Naive thymus-derived CD4-positive, alpha-beta T cell (primary cell): ENCODE results near the gene PRSS36. TPM values are rescaled to one million over a fixed set of nuclear protein-coding genes. Genes with fewer than 3 reads are reported as not detected.

Experiments used
- ATAC-seq: fragments of 150-1000 bp; cut with Tn5 transposase; 2 replicates; pipeline ENCODE4 v1.10.0; 2021; ENCODE audit warnings: mild to moderate bottlenecking, moderate library complexity
- CTCF ChIA-PET: fragments of 350-600 bp; sonication (Branson Sonifier 250); formaldehyde crosslinking; loops from one replicate; lab custom pipeline; 2021; ENCODE audit warnings: antibody characterized with exemption; lab: Charles Lee
- POLR2A ChIA-PET: fragments of 350-600 bp; sonication (Branson Sonifier 250); formaldehyde crosslinking; loops from one replicate; lab custom pipeline; 2021; ENCODE audit warnings: antibody characterized with exemption, inconsistent platforms; lab: Charles Lee
- DNase-seq, 9 donors: peaks; one replicate each; pipeline versions ENCODE4 v3.0.0 to v3.0.0-alpha.2; 2020 to 2022; ENCODE audit warnings: mixed read lengths in 1 of 9
- H3K27ac ChIP-seq: one replicate; pipeline ENCODE4 v1.7.0; 2013; ENCODE audit warnings: mild to moderate bottlenecking, low read depth, low read length, moderate library complexity
- H3K27me3 ChIP-seq, 2 donors: one replicate each; pipeline ENCODE4 v1.7.0; 2013; ENCODE audit warnings: low read length in 2 of 2, mild to moderate bottlenecking in 2 of 2, moderate library complexity in 2 of 2; ENCODE audit not compliant: control insufficient read depth in 2 of 2, insufficient read depth in 2 of 2
- H3K36me3 ChIP-seq, 3 experiments: 1 replicate in 2 of 3; 2 replicates in 1 of 3; pipeline ENCODE4 v1.7.0; 2013; ENCODE audit warnings: low read length in 3 of 3, mild to moderate bottlenecking in 3 of 3, moderate library complexity in 1 of 3; ENCODE audit not compliant: insufficient read depth in 3 of 3, control insufficient read depth in 2 of 3
- H3K4me1 ChIP-seq, 2 donors: one replicate each; pipeline ENCODE4 v1.7.0; 2013; ENCODE audit warnings: low read length in 2 of 2, mild to moderate bottlenecking in 2 of 2, moderate library complexity in 1 of 2; ENCODE audit not compliant: control insufficient read depth in 2 of 2, insufficient read depth in 2 of 2
- H3K4me3 ChIP-seq: 2 replicates; pipeline ENCODE4 v1.7.0; 2013; ENCODE audit warnings: mild to moderate bottlenecking, low read length
- H3K9me3 ChIP-seq, 3 experiments: 1 replicate in 2 of 3; 2 replicates in 1 of 3; pipeline ENCODE4 v1.7.0; 2013; ENCODE audit warnings: low read length in 3 of 3; ENCODE audit not compliant: control insufficient read depth in 2 of 3
- H3K27ac Mint-ChIP-seq, 9 donors: one replicate each; pipeline ENCODE4 v1.8.0; 2020 to 2022; ENCODE audit warnings: mixed read lengths in 9 of 9, mild to moderate bottlenecking in 8 of 9, moderate library complexity in 5 of 9, inconsistent platforms in 2 of 9
- H3K27me3 Mint-ChIP-seq, 5 donors: one replicate each; pipeline ENCODE4 v1.8.0; 2021 to 2022; ENCODE audit warnings: mixed read lengths in 5 of 5, mild to moderate bottlenecking in 1 of 5
- H3K36me3 Mint-ChIP-seq, 5 donors: one replicate each; pipeline ENCODE4 v1.8.0; 2020 to 2022; ENCODE audit warnings: mixed read lengths in 5 of 5, mild to moderate bottlenecking in 3 of 5, inconsistent platforms in 1 of 5
- H3K4me1 Mint-ChIP-seq, 7 donors: one replicate each; pipeline ENCODE4 v1.8.0; 2020 to 2022; ENCODE audit warnings: mixed read lengths in 7 of 7, mild to moderate bottlenecking in 3 of 7, inconsistent platforms in 1 of 7
- H3K4me3 Mint-ChIP-seq, 10 donors: one replicate each; pipeline ENCODE4 v1.8.0; 2020 to 2022; ENCODE audit warnings: mild to moderate bottlenecking in 10 of 10, mixed read lengths in 10 of 10, moderate library complexity in 6 of 10, inconsistent platforms in 2 of 10
- H3K9me3 Mint-ChIP-seq, 11 donors: one replicate each; pipeline ENCODE4 v1.8.0; 2020 to 2022; ENCODE audit warnings: mixed read lengths in 11 of 11, mild to moderate bottlenecking in 4 of 11, inconsistent platforms in 1 of 11, moderate library complexity in 1 of 11
- intact Hi-C, 2 donors: fragments of 100-400 bp; cut with micrococcal nuclease; formaldehyde crosslinking; loops; one replicate each; pipeline ENCODE4 v1.15.1; 2023
- polyA plus RNA-seq, 2 donors: library from polyadenylated mRNA; unstranded; fragments of 300-500 nt; fragmentation: Illumina TruSeq; gene quantifications; one replicate each; pipeline ENCODE4 v1.2.3, GENCODE V29; 2021
- total RNA-seq, 6 experiments: library from RNA in 5 of 6; stranded (reverse) in 5 of 6; gene quantifications; 1 replicate in 5 of 6; 2 replicates in 1 of 6; pipeline ENCODE4 v1.2.3 and lab custom pipeline; 2021 to 2026

Gene PRSS36
- total and polyA plus RNA-seq, 7 experiments from 2014 or later: 0.13 to 2.9 (median 1.2) TPM

- Histone ChIP-seq H3K4me3 (no peak overlapping the region), H3K4me1 (peaks cover 4 to 16% of the 10 kb centered on the region in 2 donors), H3K27me3 (no peaks in the 10 kb centered on the region), H3K9me3 (no peaks in the 10 kb centered on the region), H3K36me3 (peaks cover 0 to 38% (median 0%) of the 10 kb centered on the region in 3 experiments), H3K27ac (peak overlapping the region; percentile 2)
- H3K9me3 Mint-ChIP-seq: no peaks in the 10 kb centered on the region
- ChIA-PET POLR2A (interaction anchor here (1.8 kb wide), 1 partner anchor 70 kb away, joined by 4 read pairs; the partner anchor contains the start of gene FUS), CTCF (no interaction called here)
- peak overlapping the region in 4 of 9 donors; percentile 14 to 80 (median 38) for H3K27ac Mint-ChIP-seq
- no peaks in the 10 kb centered on the region for H3K27me3 Mint-ChIP-seq
- DNase-seq (no peak), ATAC-seq (no peak)
- H3K4me1 Mint-ChIP-seq: peaks cover 10 to 44% (median 19%) of the 10 kb centered on the region in 7 donors
- H3K4me3 Mint-ChIP-seq: peak overlapping the region in 8 of 10 donors; percentile 34 to 90 (median 73)
- intact Hi-C loops: no loop called here
- H3K36me3 Mint-ChIP-seq: peaks cover 0 to 11% (median 0%) of the 10 kb centered on the region in 5 donors
Measured at GRCh38 chr16:31110106-31111034, 39.5 kb downstream of the PRSS36 start.

DNA sequence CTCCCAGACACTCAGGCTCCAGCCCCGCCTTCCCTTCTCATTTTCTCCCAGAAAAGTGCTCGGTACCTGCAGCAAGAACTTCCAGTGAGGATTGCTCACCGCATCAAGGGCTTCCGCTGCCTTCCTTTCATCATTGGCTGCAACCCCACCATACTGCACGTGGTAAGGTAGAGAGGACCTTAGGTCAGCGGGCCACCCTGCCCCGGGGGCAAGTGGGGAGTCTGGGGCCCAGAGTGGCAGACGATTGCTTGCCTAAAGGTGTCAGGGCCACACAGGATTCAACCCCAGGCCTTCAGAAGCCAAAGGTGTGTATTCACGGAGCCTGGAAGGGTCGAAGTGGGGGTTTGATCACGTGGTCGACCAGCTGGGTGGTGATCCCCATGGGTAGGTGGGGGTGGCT, 40.2 kb downstream of the PRSS36 start:
- H3K27ac Mint-ChIP-seq: peak overlapping the region in 7 of 9 donors; percentile 39 to 88 (median 69)
- H3K36me3 ChIP-seq: peaks cover 0 to 38% (median 0%) of the 10 kb centered on the region in 3 experiments
- H3K27me3 Mint-ChIP-seq: no peaks in the 10 kb centered on the region
- ChIA-PET POLR2A (interaction anchor here (1.8 kb wide), 1 partner anchor 71 kb away, joined by 4 read pairs; the partner anchor contains the start of gene FUS), CTCF (no interaction called here)
- peak overlapping the region; percentile 2 for H3K27ac ChIP-seq
- DNase-seq: no peak
- H3K9me3 Mint-ChIP-seq: no peaks in the 10 kb centered on the region
- H3K36me3 Mint-ChIP-seq: peaks cover 0 to 11% (median 0%) of the 10 kb centered on the region in 5 donors
- H3K4me1 Mint-ChIP-seq: peaks cover 10 to 43% (median 19%) of the 10 kb centered on the region in 7 donors
- ATAC-seq: no peak
- no peaks in the 10 kb centered on the region for H3K9me3 ChIP-seq
- peaks cover 4 to 16% of the 10 kb centered on the region in 2 donors for H3K4me1 ChIP-seq
- intact Hi-C loops: loop anchor here (2.0 kb wide), 4 partner anchors 15 to 349 kb away; partner anchors contain the start of genes ARMC5 (in 2 of the 2), VKORC1 (in 2 of the 2), ZNF646 (in 2 of the 2) and ZNF668 (in 2 of the 2)
- H3K4me3 Mint-ChIP-seq: peak overlapping the region; percentile 62 to 90 (median 78)
- H3K4me3 ChIP-seq: no peak overlapping the region
- H3K27me3 ChIP-seq: no peaks in the 10 kb centered on the region

- no peak for DNase-seq
- CTCF ChIA-PET: no interaction called here
- peak overlapping the region; percentile 62 to 91 (median 80) for H3K4me3 Mint-ChIP-seq
- peaks cover 10 to 38% (median 19%) of the 10 kb centered on the region in 7 donors for H3K4me1 Mint-ChIP-seq
- no peaks in the 10 kb centered on the region for H3K9me3 ChIP-seq
- H3K27ac ChIP-seq: peak overlapping the region; percentile 82
- H3K9me3 Mint-ChIP-seq: no peaks in the 10 kb centered on the region
- H3K36me3 ChIP-seq: peaks cover 0 to 38% (median 0%) of the 10 kb centered on the region in 3 experiments
- no peaks in the 10 kb centered on the region for H3K27me3 Mint-ChIP-seq
- H3K27ac Mint-ChIP-seq: peak overlapping the region in 7 of 9 donors; percentile 51 to 88 (median 69)
- peaks cover 0 to 11% (median 0%) of the 10 kb centered on the region in 5 donors for H3K36me3 Mint-ChIP-seq
- peaks cover 4 to 16% of the 10 kb centered on the region in 2 donors for H3K4me1 ChIP-seq
- ATAC-seq: no peak
- POLR2A ChIA-PET: interaction anchor here (1.0 to 1.8 kb wide), 2 partner anchors 71 kb away, joined by 3 to 4 read pairs; partner anchors contain the start of gene FUS
- intact Hi-C loops: loop anchor here (2.0 kb wide), 4 partner anchors 14 to 350 kb away; partner anchors contain the start of genes ARMC5 (in 2 of the 2), VKORC1 (in 2 of the 2), ZNF646 (in 2 of the 2) and ZNF668 (in 2 of the 2)
- H3K4me3 ChIP-seq: peak overlapping the region; percentile 74
- no peaks in the 10 kb centered on the region for H3K27me3 ChIP-seq
Measured at GRCh38 chr16:31108794-31109558, 40.9 kb downstream of the PRSS36 start.

- DNase-seq: peak; percentile 31 to 84 (median 39)
- H3K4me3 Mint-ChIP-seq: peak within 1 kb of the TSS; percentile 77 to 91 (median 85)
- H3K4me1 Mint-ChIP-seq: peaks cover 10 to 32% (median 19%) of the 10 kb centered on the region in 7 donors
- peak within 1 kb of the TSS; percentile 82 for H3K27ac ChIP-seq
- no peaks in the 10 kb centered on the region for H3K9me3 Mint-ChIP-seq
- peaks cover 0 to 11% (median 0%) of the 10 kb centered on the region in 5 donors for H3K36me3 Mint-ChIP-seq
- H3K27ac Mint-ChIP-seq: peak within 1 kb of the TSS; percentile 58 to 88 (median 84)
- H3K4me3 ChIP-seq: peak within 1 kb of the TSS; percentile 74
- CTCF ChIA-PET: interaction anchor here (1.0 kb wide), 1 partner anchor 34 kb away, joined by 5 read pairs; no protein-coding TSS in a partner anchor
- no peaks in the 10 kb centered on the region for H3K27me3 Mint-ChIP-seq
- peaks cover 4 to 16% of the 10 kb centered on the region in 2 donors for H3K4me1 ChIP-seq
- no peaks in the 10 kb centered on the region for H3K9me3 ChIP-seq
- H3K36me3 ChIP-seq: peaks cover 0 to 38% (median 0%) of the 10 kb centered on the region in 3 experiments
- intact Hi-C loops: loop anchor here (2.0 kb wide), 4 partner anchors 13 to 351 kb away; partner anchors contain the start of genes ARMC5 (in 2 of the 2), VKORC1 (in 2 of the 2), ZNF646 (in 2 of the 2) and ZNF668 (in 2 of the 2)
- H3K27me3 ChIP-seq: no peaks in the 10 kb centered on the region
- peak; percentile 82 for ATAC-seq
- POLR2A ChIA-PET: interaction anchor here (0.7 to 2.6 kb wide), 6 partner anchors 9 to 75 kb away, joined by 3 to 14 read pairs (median 3); partner anchors contain the start of genes FUS and KAT8
Measured at GRCh38 chr16:31108035-31108793, 41.7 kb downstream of the PRSS36 start, which contains the start of gene BCKDK. BCKDK (plus strand) TSS chr16:31108386; CDS start chr16:31109224, 838 bp downstream.

DNA sequence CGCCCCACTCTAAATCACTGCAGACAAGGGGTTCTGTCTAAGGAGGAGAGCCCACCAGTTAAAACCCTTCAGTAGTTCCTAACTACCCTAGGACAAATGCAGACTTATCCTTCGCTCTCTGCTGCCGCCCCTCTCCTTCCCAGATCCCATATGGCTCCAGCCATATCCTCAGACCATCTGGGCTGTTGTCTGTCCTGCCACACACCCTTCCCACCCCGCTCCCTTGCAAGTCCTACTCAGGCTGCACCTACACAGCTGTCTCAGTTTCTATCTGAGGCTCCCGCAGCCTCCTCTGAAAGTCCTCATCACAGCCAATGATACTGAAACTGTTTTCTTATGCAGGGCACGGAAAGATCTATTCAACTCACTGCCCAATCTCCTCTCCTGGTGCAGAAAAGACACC, 42.4 kb downstream of the PRSS36 start:
- DNase-seq: peak in 1 of 9 donors; percentile 48
- ChIA-PET CTCF (interaction anchor here (1.0 kb wide), 1 partner anchor 35 kb away, joined by 5 read pairs; no protein-coding TSS in a partner anchor), POLR2A (interaction anchor here (0.9 to 2.6 kb wide), 4 partner anchors 10 to 76 kb away, joined by 3 to 14 read pairs (median 3); partner anchors contain the start of gene KAT8)
- peaks cover 10 to 28% (median 19%) of the 10 kb centered on the region in 7 donors for H3K4me1 Mint-ChIP-seq
- H3K36me3 ChIP-seq: peaks cover 0 to 36% (median 0%) of the 10 kb centered on the region in 3 experiments
- intact Hi-C loops: no loop called here
- H3K4me3 Mint-ChIP-seq: peak overlapping the region; percentile 77 to 91 (median 85)
- no peaks in the 10 kb centered on the region for H3K9me3 Mint-ChIP-seq
- H3K4me3 ChIP-seq: no peak overlapping the region
- peaks cover 0 to 11% (median 0%) of the 10 kb centered on the region in 5 donors for H3K36me3 Mint-ChIP-seq
- H3K27ac Mint-ChIP-seq: peak overlapping the region in 6 of 9 donors; percentile 80 to 88 (median 84)
- H3K9me3 ChIP-seq: no peaks in the 10 kb centered on the region
- H3K27me3 Mint-ChIP-seq: no peaks in the 10 kb centered on the region
- H3K4me1 ChIP-seq: peaks cover 4 to 16% of the 10 kb centered on the region in 2 donors
- no peak for ATAC-seq
- H3K27me3 ChIP-seq: no peaks in the 10 kb centered on the region
- peak overlapping the region; percentile 82 for H3K27ac ChIP-seq
